ENCODE results near the gene STK10.

Gene STK10

DNA sequence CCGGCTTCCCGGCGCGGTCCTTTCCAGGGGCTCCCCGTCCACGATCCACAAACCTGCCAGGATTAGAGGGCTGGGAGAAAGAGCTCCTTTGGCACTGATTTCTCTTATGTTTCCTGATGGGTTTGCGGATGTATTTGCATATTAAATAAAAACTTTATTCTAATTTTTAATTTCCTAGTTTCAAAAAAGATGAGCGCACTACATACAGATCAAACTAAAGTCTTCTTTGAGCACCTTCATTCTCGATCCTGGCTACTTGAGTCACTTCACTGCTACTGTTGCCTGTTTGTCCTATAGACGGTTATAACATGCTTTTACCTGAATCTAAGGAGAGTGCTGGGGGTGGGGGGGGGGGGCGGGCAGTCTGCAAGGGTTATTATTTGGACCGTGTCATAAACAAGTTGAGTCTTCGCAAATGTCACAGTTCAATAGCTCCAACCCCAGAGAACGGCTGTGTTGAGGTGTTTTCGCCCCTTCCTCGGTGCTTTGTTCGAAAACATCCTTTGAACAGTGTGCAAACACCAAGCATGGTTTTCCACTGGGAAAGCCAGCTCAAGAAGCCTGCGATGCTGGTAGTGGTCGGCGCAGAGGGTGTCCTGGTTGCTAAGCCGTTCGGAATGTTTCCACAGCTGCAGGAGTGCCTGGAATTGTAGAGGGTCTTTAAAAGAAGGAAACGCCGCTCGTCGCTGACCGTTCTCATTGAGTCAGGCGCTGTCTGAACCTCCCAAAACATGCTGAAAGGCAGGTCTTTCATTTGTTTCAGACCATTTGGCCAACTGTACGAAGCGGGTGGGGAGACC, 1.1 kb upstream of the STK10 start:
- no peak for DNase-seq (ENCODE audit: low spot score)

DNA sequence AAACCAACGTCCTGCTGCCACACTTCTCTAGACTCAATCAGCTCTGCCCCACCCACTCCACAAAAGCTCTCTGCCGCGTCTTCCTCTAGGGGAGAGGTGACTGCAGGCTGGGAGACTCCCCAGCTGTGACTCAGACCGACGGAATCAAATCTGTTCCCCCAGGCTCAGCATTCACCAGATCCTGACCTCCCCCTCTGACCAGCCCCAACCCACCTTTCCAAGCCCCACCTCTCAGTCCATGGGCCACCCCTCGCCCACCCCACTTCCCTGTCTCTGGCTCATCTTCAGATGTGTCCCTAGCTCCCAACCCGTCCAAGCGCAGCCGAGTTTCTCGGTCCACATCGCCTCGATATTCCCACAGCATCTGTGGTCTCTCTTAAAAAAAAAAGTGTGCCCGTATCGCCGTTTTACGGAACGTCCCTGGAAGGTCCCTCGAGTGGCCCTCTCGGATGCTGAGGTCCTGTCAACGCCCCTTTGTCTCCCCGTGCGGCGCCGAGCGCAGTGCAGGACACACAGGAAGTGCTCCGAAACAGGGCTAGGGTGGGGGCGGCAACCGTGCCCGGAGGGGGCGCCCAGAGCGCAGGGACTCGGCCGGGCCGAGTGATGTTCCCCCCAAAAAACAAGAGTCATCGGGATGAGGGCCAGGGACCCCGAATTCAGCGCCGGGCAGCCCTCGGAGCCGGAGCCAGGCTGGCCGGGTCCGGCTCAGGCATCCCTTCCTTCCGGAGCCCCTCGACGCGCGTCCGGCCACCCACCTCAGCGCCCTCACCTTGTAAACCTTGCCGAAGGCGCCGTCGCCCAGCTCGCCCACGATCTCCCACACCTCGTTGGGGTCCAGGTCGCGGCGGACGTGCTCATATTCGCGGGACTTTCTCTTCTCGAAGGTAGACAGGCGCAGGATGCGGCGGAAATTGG, 649 bp downstream of the STK10 start:
- DNase-seq (ENCODE audit: low spot score) = peak; percentile 73

DNA sequence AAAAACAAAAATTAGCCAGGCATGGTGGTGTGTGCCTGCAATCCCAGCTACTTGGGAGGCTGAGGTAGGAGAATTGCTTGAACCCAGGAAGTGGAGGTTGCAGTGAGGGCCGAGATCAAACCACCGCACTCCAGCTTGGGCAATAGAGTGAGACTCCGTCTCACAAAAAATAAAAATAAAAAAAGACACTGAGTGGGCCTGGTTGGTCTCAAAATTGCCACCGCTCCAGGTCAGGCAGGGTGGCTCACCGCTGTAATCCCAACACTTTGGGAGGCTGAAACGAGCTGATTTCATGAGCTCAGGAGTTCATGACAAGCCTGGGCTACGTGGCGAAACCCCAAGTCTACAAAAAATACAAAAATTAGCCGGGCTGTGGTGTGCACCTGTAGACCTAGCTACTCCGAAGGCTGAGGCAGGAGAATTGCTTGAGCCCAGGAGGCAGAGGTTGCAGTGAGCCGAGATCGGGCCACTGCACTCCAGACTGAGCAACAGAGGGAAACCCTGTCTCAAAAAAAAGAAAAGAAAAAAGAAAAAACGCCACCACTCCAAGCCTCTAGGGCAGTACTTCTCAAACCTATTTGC, 1.8 kb downstream of the STK10 start:
- DNase-seq (ENCODE audit: low spot score) = no peak

DNA sequence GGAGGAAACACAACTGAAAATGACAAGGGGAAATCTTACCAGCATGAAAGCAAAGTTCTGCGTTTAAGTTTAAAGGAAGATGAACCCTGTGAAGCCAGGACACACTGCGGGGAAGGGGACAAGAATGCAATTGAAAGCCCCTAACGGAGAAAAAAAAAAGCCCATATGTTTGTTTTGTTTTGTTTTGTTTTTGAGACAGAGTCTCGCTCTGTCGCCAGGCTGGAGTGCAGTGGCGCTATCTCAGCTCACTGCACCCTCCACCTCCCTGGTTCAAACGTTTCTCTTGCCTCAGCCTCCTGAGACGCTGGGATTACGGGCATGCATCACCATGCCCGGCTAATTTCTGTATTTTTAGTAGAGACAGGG, 2.9 kb downstream of the STK10 start:
- DNase-seq (ENCODE audit: low spot score) = no peak

DNA sequence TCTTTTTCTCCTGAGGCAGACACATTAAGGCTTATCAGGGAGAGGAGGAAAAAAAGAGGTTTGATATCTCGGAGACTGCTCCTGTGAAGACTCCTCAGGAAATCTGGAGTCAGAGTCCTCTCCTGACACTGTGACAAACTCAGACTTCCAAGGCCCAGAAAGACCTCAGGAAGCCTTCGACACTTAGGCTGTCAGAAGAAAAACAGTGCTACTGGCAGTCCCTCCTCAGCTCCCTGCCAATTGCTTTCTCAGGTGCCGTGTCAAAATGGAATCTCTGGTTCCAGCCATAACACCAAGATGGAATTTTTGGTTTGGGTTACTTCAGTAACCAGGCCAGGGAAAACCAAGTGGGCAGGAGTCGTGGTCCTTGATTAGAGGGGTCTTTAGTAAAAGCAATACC, 4.1 kb downstream of the STK10 start:
- no peak for DNase-seq (ENCODE audit: low spot score)

DNA sequence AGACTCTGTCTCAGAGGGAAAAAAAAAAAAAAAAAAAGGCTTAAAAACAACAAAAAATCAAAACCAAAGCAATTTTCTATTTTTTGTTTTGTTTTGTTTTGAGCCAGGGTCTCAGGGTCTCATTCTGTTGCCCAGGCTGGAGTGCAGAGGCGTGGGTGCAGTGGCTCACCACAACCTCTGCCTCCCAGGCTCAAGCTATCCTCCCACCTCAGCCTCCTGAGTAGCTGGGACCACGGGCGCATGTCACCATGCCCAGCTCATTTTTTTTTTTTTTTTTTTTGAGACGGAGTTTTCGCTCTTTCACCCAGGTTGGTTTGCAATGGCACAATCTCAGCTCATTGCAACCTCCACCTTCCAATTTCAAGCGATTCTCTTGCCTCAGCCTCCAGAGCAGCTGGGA, 5.7 kb downstream of the STK10 start:
- no peak for DNase-seq (ENCODE audit: low spot score)

DNA sequence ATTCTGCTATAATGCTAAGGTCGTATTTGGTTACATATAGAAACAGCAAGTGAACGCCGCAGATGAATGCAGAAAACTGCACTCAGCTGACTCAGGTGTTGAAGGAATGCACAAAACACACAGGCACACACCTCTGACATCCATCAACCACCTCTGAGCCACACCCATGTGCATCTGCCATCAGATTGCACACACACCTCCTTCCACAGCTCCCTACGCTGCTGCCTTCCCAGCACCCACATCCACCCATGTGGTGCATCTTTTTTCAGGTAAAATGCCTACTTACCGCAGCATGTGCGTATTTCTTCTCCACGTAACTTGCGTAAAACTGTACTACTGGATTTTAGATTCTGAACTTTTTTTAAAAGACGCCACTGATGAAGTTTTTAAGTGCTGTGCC, 7.1 kb downstream of the STK10 start:
- no peak for DNase-seq (ENCODE audit: low spot score)

DNA sequence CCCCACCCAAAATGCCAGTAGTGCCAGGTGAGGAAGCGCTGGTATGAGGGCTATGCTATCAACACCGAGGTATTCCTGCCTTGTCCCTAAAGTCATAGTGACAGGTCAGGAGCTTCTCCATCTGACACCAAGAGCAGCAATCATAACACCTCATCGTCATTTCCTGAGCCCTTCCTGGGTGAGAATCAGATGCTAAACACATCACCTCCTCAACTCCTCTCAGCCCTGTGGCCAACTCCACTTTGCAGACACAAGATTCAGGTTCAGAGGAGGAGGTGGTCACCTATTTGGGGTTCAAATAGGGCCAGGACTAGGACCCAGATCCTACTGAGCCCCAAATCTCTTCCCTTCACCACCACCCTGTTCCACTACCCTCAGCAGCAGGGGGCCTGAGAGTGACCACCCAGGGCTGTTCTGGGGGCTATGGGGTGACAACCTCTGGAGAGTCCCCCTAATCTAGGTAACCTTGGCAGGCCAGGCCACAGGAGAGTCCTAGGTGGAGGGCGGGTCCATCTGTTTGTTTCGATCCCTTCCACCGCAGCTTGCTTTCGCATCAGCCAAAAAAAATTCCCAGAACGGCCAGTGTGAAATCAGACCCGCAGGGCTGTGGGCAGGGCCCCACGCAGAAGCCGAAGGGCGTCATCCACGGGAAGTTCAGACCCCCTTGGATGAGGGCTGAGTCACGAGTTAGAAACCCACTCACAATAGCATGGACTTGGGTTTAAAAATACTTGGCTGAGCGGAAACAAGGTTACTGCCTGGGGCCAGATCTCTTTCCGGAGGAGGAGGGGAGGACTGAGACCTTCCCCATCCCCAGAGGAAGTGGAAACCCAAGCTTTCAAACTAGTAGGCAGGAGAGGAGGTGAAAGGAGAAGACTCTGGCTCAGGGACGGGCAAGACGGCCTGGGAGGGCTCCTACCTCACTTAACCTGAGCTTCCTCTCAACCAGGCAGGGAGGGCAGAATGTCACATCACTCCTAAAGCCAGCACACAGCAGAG, 8.7 kb downstream of the STK10 start:
- peak; percentile 89 for DNase-seq (ENCODE audit: low spot score)

DNA sequence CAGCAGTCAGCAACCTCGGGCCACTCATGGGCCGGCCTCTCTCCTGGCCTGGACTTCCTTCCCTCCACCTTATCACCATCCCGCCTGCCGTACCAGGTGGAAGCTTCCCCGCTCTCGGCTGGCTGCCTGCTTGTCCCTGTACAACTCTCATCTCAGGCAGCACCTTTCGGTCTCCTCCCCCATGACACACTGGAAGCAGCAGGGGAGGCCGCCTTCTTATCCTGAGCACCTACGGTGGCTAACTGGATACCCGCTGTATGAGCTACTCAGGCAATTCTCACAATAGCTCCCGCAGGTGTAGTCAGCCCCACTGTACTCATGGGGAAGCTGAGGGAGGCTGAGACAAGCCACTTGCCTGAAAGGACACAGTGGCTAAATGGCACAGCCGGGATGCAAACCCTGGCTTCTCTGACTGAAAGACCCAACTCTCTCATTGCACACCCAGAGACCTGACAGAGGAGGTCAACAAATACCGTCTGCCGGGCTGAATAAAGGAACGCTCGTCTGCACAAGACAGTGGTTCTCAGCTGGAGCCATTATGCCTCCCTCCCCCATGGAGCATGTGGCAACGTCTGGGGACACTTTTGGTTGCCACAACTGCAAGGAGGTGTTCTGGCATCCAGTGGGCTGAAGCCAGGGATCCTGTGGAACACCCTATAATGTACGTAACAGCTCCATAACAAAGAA, 9.6 kb downstream of the STK10 start:
- peak; percentile 30 for DNase-seq (ENCODE audit: low spot score)

DNA sequence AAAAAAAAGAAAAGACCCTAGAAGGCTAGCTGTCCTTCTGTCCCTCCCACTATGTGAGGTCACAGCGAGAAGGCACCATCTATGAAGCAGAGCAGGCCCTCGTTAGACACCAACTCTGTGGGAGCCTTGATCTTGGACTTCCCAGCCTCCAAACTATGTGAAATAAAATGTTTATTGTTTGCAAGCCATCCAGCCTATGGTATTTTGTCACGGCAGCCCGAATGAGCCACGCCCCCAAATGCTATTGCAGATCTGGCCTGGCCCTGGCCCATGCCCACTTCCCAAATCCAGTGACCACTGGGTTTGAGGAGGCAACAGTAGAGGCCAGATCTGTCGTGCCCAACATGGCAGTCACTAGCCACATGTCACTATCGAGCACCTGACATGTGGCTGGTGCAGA, 10.8 kb downstream of the STK10 start:
- DNase-seq (ENCODE audit: low spot score) = no peak

DNA sequence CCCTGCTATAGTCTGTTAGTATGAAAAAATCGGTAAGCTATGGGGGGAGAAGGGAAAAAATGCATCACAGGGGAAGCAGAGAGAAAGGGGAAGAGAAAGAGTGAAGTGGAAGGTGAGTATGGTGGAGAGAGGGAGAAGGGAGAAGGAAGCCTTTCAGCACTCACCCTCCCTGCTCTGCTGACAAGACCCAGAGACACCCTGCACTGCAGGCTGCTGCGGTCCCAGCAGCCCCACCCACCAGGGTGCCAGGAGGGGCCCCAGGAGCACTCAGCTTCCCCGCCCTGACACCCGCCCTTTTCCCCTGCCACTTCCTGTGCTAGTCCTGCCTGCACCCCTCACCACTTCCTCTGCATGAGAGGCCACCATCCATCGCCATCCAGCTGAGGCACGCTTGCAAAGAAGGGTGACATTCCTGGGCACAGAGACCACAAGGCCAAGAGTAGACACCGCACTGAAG, 12.7 kb downstream of the STK10 start:
- no peak for DNase-seq (ENCODE audit: low spot score)

DNA sequence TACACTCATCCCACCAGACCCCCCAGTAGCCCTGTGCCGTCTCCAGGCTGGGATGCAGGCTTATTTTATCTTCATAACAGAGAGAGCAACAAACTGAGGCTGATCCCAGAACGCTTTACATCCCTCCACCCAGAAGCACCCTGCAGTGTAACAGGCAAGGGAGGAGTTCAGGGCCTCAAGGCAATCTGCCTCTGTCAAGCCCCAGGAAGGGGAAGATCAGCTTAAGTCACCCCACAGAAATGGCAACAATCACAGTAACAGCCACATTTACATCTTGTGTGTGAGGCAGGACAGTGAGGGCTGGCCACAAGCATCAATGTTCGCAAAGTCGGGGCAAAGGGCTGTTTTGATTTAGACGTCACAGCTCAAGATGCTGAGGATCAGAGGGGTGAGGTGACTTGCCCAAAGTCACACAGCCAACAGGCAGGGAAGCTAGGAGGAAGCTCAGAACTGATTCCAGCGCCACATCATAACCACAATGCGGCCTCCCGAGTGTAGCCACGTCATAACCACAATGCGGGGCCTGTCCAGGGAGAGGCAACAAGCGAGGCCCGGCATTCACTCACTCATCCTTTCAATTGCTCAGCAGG, 14.4 kb downstream of the STK10 start:
- DNase-seq (ENCODE audit: low spot score) = no peak

DNA sequence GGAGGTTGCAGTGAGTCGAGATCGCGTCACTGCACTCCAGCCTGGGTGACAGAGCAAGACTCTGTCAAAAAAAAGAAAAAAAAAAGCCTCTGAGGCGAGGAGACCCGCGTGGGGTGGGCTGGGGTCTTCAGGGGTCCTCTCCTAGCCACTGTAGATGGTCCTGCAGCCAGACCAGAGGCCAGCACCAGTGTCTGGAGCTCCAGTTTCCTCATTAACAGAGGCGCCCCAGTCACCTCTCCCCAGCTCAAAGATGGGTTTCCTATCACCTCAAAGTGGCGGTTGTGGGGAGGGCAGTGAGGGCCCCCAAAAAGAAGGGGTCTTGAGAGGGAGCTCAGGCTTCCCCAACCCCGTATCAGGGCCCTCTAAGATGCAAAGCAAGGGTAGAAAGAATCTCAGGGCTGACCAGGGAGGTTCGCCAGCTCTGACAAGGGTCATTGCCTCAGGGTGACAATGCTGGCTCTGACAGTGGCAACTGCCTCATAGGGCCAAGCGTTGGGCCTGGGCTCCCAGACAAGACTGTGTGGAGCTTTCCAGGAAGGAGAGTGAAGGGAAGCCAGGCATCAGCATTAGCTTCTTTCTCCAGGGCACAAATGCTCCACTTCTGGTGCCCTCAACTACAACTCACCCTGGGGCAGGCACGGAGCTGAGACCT, 15.0 kb downstream of the STK10 start:
- no peak for DNase-seq (ENCODE audit: low spot score)

DNA sequence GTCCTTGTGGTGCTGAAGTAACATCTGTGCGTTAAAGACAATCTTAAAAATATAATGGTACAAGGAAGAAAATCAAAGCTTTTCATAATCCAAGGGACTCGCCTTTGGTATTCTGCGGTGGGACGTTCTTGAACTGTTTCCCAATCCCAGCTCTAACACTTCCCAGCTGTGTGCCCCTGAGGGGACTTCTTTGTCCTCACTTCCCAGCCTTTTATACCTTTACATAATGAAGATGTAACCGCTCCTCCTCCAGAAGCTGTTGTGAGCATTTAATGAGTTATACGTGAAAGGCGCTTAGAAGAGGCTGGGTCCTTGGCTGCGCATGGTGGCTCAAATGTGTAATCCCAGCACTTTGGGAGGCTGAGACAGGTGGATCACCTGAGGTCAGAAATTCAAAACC, 16.9 kb downstream of the STK10 start:
- DNase-seq (ENCODE audit: low spot score) = no peak

DNA sequence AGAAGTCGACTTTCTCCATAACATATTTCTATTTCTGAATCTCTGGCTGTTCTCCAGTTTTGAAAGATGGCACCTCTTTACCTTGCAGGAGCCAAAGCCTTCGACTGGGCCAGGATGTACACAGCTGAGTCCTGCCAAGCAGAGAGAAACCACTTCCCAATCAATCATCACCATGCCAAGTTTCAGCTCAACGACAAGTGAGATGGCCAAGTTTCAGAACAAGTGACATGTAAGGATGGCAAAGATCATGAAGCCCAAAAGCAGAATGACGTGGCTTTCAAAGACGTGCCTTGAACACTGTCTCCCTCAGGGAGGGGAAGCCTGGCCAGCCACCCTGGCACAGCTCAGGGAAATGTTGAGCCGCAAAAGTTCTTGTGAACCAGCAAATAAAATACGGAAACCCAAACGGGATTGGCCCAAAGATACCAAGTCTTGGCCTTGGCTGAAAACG, 17.7 kb downstream of the STK10 start:
- DNase-seq (ENCODE audit: low spot score) = no peak

DNA sequence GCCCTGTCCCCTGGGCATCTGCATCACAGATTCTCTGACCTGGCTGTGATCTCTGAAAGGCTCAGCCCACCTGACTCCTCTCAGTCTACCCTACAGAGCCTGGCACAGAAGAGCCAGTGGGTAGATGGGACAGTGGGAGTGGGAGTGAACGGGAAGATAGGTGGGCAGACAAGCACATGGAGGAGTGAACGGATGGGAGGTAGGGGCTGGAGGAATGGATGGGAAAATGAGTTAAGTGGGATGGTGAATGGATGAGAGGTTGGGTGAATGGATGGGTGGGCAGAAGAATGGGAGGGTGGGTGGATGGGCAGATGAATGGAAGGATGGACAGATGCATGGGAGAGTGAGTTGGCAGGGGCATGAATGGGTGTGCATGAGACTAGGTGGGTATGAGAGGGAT, 18.8 kb downstream of the STK10 start:
- DNase-seq (ENCODE audit: low spot score) = no peak

DNA sequence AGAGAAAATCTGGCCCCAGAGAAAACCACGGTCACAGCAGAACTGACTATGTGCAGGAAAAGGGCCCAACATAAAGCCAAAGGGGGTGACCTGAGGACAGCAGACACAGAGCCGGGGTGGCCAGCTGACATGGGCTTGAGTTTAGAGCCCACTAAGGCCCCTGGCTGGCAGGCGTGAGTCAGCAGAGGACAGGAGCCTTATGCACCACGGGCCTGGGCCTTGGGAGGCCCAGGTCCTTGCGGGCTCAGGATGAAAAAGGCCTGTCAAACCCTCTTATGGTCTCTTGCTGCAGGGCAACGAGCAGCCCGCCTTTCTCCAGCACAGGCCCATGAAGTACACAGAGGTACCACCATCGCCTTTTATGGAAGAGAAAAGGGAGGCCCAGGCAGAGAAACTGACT, 19.7 kb downstream of the STK10 start:
- no peak for DNase-seq (ENCODE audit: low spot score)

DNA sequence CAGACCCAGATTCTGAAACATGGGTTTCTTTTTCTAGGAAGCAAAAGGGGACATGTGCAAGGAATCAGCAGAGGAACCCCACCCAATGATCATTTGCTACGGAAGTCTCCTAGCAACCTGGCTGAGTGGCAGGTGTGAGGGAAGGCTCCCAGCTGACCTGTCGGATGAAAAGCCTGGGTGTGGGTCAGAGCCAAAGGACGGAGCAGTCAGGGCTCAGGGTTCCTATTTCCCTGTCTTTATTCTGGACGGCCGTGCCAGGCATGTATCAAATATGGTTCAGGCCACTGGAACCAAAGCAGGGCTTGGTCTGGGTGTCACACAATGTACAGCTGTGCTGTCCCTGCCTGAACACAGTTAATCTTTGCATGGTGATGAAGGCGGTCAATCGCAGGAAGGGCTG, 20.1 kb downstream of the STK10 start:
- no peak for DNase-seq (ENCODE audit: low spot score)

DNA sequence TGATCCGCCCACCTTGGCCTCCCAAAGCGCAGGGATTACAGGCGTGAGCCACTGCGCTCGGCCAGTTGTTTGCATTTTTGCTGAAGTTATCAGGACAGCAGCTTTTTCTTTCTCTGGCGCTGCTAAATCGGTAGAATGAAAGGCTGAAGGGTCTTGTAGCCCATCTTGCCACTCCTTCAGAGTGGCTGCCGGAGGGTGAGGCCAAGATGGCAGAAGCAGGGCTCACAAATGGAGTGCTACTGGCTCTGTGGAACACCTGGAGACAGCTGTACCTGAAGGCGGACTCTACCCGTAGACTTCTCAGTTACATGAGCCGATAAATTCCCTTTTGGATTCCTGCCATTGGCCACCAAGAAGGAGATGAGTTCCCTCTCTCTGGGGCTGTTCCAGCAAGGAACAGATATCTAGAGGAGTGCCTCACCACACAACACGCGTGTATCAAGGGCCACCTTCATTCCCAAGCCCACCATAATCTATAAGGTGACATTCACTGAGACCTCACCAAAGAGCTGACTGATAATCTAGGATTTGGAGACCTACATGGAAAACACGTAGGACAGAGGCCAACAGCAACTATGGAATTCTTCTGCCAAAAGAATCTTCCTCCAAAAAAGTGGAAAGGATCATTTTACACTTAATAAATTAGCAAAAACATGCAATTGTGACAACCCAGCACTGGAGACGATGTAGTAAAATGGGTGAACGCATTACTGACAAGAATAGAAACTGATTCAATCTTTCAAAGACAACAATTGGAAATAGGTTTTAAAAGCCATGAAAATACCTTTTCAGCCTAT, 21.8 kb downstream of the STK10 start:
- DNase-seq (ENCODE audit: low spot score) = no peak
